Measurements from ENCODE around the gene PTPRD. TPM values are rescaled to one million over a fixed set of nuclear protein-coding genes. Genes with fewer than 3 reads are reported as not detected.

PTPRD gene
- total RNA-seq, 1 donor from 2014 or later: 139 TPM

- TF ChIP-seq CTCF (conservative IDR thresholded peaks at IDR 0.05): peak; percentile 65
- no peak for DNase-seq (ENCODE audit: low read depth, low spot score)
- no peak overlapping the region for H3K27ac Mint-ChIP-seq (ENCODE audit: unreplicated experiment)
- H3K4me3 Mint-ChIP-seq: peak overlapping the region; percentile 96
- H3K9me3 Mint-ChIP-seq: no peaks in the 10 kb centered on the region
- peaks cover 72% of the 10 kb centered on the region for H3K4me1 Mint-ChIP-seq
- H3K36me3 Mint-ChIP-seq (ENCODE audit: low read depth): peaks cover 3% of the 10 kb centered on the region
- H3K27me3 Mint-ChIP-seq (ENCODE audit: low read depth): peaks cover 2% of the 10 kb centered on the region
Observed at GRCh38 chr9:8855046-8855445, 1757.8 kb downstream of the PTPRD start.

- peaks cover 12% of the 10 kb centered on the region for H3K36me3 Mint-ChIP-seq (ENCODE audit: low read depth)
- H3K4me3 Mint-ChIP-seq: no peak overlapping the region
- peaks cover 63% of the 10 kb centered on the region for H3K4me1 Mint-ChIP-seq
- H3K27me3 Mint-ChIP-seq (ENCODE audit: low read depth): no peaks in the 10 kb centered on the region
- no peak for TF ChIP-seq CTCF (conservative IDR thresholded peaks at IDR 0.05)
- no peak for DNase-seq (ENCODE audit: low read depth, low spot score)
- H3K27ac Mint-ChIP-seq (ENCODE audit: unreplicated experiment): no peak overlapping the region
- H3K9me3 Mint-ChIP-seq: no peaks in the 10 kb centered on the region
Observed at GRCh38 chr9:8852301-8852864, 1760.4 kb downstream of the PTPRD start.

- no peak for TF ChIP-seq CTCF (conservative IDR thresholded peaks at IDR 0.05)
- peaks cover 52% of the 10 kb centered on the region for H3K4me1 Mint-ChIP-seq
- H3K9me3 Mint-ChIP-seq: no peaks in the 10 kb centered on the region
- H3K27me3 Mint-ChIP-seq (ENCODE audit: low read depth): no peaks in the 10 kb centered on the region
- H3K27ac Mint-ChIP-seq (ENCODE audit: unreplicated experiment): no peak overlapping the region
- no peak for DNase-seq (ENCODE audit: low read depth, low spot score)
- H3K4me3 Mint-ChIP-seq: peak overlapping the region; percentile 16
- peaks cover 12% of the 10 kb centered on the region for H3K36me3 Mint-ChIP-seq (ENCODE audit: low read depth)
Observed at GRCh38 chr9:8850914-8851313, 1761.9 kb downstream of the PTPRD start.

- no peak overlapping the region for H3K4me3 Mint-ChIP-seq
Observed at GRCh38 chr9:8845808-8846207, 1767.0 kb downstream of the PTPRD start.

GRCh38 chr9:8845376-8845775 lies 1767.4 kb downstream of the PTPRD start:
- TF ChIP-seq CTCF (conservative IDR thresholded peaks at IDR 0.05): no peak
- H3K27me3 Mint-ChIP-seq (ENCODE audit: low read depth): no peaks in the 10 kb centered on the region
- no peak for DNase-seq (ENCODE audit: low read depth, low spot score)
- H3K4me1 Mint-ChIP-seq: peaks cover 12% of the 10 kb centered on the region
- peaks cover 11% of the 10 kb centered on the region for H3K36me3 Mint-ChIP-seq (ENCODE audit: low read depth)
- no peak overlapping the region for H3K27ac Mint-ChIP-seq (ENCODE audit: unreplicated experiment)
- H3K9me3 Mint-ChIP-seq: no peaks in the 10 kb centered on the region
- H3K4me3 Mint-ChIP-seq: no peak overlapping the region

More at GRCh38 chr9:8845808-8846207, 1767.0 kb downstream of the PTPRD start:
- no peak overlapping the region for H3K27ac Mint-ChIP-seq (ENCODE audit: unreplicated experiment)
- TF ChIP-seq CTCF (conservative IDR thresholded peaks at IDR 0.05): no peak
- peaks cover 12% of the 10 kb centered on the region for H3K36me3 Mint-ChIP-seq (ENCODE audit: low read depth)
- H3K4me1 Mint-ChIP-seq: peaks cover 11% of the 10 kb centered on the region
- DNase-seq (ENCODE audit: low read depth, low spot score): no peak
- H3K9me3 Mint-ChIP-seq: no peaks in the 10 kb centered on the region
- H3K27me3 Mint-ChIP-seq (ENCODE audit: low read depth): no peaks in the 10 kb centered on the region

Data from neural crest cell (in vitro differentiated cells).